Measurements from ENCODE around the gene MIOS. TPM values are rescaled to one million over a fixed set of nuclear protein-coding genes. Genes with fewer than 3 reads are reported as not detected.

The MIOS gene
- total and polyA plus RNA-seq, 9 of the 15 experiments (the other 6 are each of a cell fraction or from before 2014, with no cell fraction given): 7.8 to 47.8 (median 30.6) TPM

- TF ChIP-seq NELFE (IDR thresholded peaks at IDR 0.05; ENCODE audit: insufficient read depth, insufficient read length): no peak
- no peak for TF ChIP-seq TRIM28 (IDR thresholded peaks at IDR 0.05)
- TF ChIP-seq NFE2 (IDR thresholded peaks at IDR 0.05; ENCODE audit: low read depth): no peak
- no peak for TF ChIP-seq ZC3H8 (IDR thresholded peaks at IDR 0.05)
- TF ChIP-seq TCF15 (CRISPR knock-in tag; IDR thresholded peaks at IDR 0.05): no peak
- TF ChIP-seq ARID3B (CRISPR knock-in tag; IDR thresholded peaks at IDR 0.05; ENCODE audit: borderline replicate concordance): no peak
- TF ChIP-seq ZC3H11A (IDR thresholded peaks at IDR 0.05; ENCODE audit: low read depth, low read length): no peak
- TF ChIP-seq ZBTB34 (CRISPR knock-in tag; IDR thresholded peaks at IDR 0.05): no peak
- TF ChIP-seq POU5F1 (IDR thresholded peaks at IDR 0.05; ENCODE audit: borderline replicate concordance, low read depth, low read length, partially characterized antibody): no peak
- TF ChIP-seq NR1H2 (CRISPR knock-in tag; IDR thresholded peaks at IDR 0.05): no peak
- no peak for TF ChIP-seq SNIP1 (IDR thresholded peaks at IDR 0.05; ENCODE audit: low read depth)
- no peak for TF ChIP-seq CBX3 (IDR thresholded peaks at IDR 0.05; ENCODE audit: borderline replicate concordance in 1 of 2, low read length in 2 of 2)
- TF ChIP-seq PPARD (CRISPR knock-in tag; IDR thresholded peaks at IDR 0.05): no peak
- no peak for TF ChIP-seq SAFB2 (IDR thresholded peaks at IDR 0.05; ENCODE audit: borderline replicate concordance, low read depth, low read length, severe bottlenecking)
- no peak for TF ChIP-seq RUNX1 (IDR thresholded peaks at IDR 0.05; ENCODE audit: low read depth)
- no peak for TF ChIP-seq CBX8 (IDR thresholded peaks at IDR 0.05; ENCODE audit: borderline replicate concordance, extremely low read depth, low read depth, low read length, poor library complexity, severe bottlenecking)
- no peak for TF ChIP-seq HNRNPUL1 (IDR thresholded peaks at IDR 0.05; ENCODE audit: low read length)
- no peak for TF ChIP-seq RCOR1 (IDR thresholded peaks at IDR 0.05; ENCODE audit: borderline replicate concordance in 1 of 2, low read depth in 2 of 2, low read length in 2 of 2)
- no peak for TF ChIP-seq ZBTB8A (IDR thresholded peaks at IDR 0.05; ENCODE audit: partially characterized antibody)
- TF ChIP-seq NUFIP1 (IDR thresholded peaks at IDR 0.05; ENCODE audit: partially characterized antibody): no peak
- TF ChIP-seq MAFF (IDR thresholded peaks at IDR 0.05; ENCODE audit: low read length): no peak
- TF ChIP-seq WHSC1 (IDR thresholded peaks at IDR 0.05; ENCODE audit: low read length): no peak
- no peak for TF ChIP-seq EHMT2 (IDR thresholded peaks at IDR 0.05)
- no peak for TF ChIP-seq SMARCE1 (IDR thresholded peaks at IDR 0.05)
- TF ChIP-seq XRCC3 (IDR thresholded peaks at IDR 0.05): no peak
- no peak for TF ChIP-seq ZBTB17 (CRISPR knock-in tag; IDR thresholded peaks at IDR 0.05)
Observed at GRCh38 chr7:7566651-7567611, at the start of gene MIOS (continued).

All from K562 (cell line).